Mesothelial cell of epicardium (in vitro differentiated cells): ENCODE measurements around the gene EFEMP1. TPM values are rescaled to one million over a fixed set of nuclear protein-coding genes. Genes with fewer than 3 reads are reported as not detected.

ENCODE experiments used
- DNase-seq, 2 experiments: peaks; one replicate each; pipeline ENCODE4 v3.0.0; 2021; ENCODE audit warnings: low spot score in 2 of 2; ENCODE audit not compliant: unreplicated experiment in 2 of 2
- H3K27ac Mint-ChIP-seq: 2 replicates; pipeline ENCODE4 v1.8.0; 2021; ENCODE audit warnings: mixed read lengths
- H3K27me3 Mint-ChIP-seq: 2 replicates; pipeline ENCODE4 v1.8.0; 2021; ENCODE audit warnings: low read depth, mixed read lengths
- H3K36me3 Mint-ChIP-seq: 2 replicates; pipeline ENCODE4 v1.8.0; 2021; ENCODE audit warnings: mixed read lengths
- H3K4me1 Mint-ChIP-seq: 2 replicates; pipeline ENCODE4 v1.8.0; 2021; ENCODE audit warnings: mixed read lengths
- H3K4me3 Mint-ChIP-seq: 2 replicates; pipeline ENCODE4 v1.8.0; 2021; ENCODE audit warnings: mild to moderate bottlenecking, moderate library complexity, mixed read lengths
- H3K9me3 Mint-ChIP-seq: 2 replicates; pipeline ENCODE4 v1.8.0; 2021; ENCODE audit warnings: mixed read lengths
- total RNA-seq: library from RNA; stranded (reverse); gene quantifications from 3 replicates; pipeline ENCODE4 v1.2.1, GENCODE V29; 2021
- TF ChIP-seq, protein P1 (sequence below): fragments of 200-600 bp; sonication (generic); IDR thresholded peaks from one replicate; pipeline ENCODE4 v1.5.0; 2021; ENCODE audit warnings: antibody characterized with exemption; ENCODE audit not compliant: unreplicated experiment

Gene EFEMP1
- total RNA-seq, 1 donor from 2014 or later: 38.1 TPM

DNA sequence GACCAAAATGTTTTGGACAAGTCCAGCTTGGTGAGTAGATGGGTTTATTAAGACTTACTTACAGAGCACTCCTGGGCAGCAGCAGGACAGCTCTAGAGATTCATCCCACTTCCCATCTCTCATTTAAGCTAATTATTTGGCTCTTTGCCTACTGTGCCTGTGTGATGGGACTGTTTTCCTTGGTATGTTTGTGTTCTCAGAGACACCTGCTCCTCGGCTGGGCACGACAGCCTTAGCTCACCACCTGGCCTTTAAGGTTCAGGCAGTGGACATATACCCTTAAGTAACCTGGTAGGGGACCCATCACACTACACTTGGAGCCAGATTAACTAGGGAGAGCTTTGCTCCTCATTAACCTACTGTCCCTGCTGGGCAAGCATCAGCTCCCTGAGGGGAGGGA, 41.7 kb upstream of the EFEMP1 start:
- Mint-ChIP-seq H3K4me3 (no peak overlapping the region), H3K9me3 (peaks cover 3% of the 10 kb centered on the region), H3K27ac (no peak overlapping the region), H3K36me3 (no peaks in the 10 kb centered on the region), H3K27me3 (peaks cover 12% of the 10 kb centered on the region), H3K4me1 (peaks cover 19% of the 10 kb centered on the region)
- TF ChIP-seq, protein P1, sequence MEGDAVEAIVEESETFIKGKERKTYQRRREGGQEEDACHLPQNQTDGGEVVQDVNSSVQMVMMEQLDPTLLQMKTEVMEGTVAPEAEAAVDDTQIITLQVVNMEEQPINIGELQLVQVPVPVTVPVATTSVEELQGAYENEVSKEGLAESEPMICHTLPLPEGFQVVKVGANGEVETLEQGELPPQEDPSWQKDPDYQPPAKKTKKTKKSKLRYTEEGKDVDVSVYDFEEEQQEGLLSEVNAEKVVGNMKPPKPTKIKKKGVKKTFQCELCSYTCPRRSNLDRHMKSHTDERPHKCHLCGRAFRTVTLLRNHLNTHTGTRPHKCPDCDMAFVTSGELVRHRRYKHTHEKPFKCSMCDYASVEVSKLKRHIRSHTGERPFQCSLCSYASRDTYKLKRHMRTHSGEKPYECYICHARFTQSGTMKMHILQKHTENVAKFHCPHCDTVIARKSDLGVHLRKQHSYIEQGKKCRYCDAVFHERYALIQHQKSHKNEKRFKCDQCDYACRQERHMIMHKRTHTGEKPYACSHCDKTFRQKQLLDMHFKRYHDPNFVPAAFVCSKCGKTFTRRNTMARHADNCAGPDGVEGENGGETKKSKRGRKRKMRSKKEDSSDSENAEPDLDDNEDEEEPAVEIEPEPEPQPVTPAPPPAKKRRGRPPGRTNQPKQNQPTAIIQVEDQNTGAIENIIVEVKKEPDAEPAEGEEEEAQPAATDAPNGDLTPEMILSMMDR: no peak
- DNase-seq: no peak

DNA sequence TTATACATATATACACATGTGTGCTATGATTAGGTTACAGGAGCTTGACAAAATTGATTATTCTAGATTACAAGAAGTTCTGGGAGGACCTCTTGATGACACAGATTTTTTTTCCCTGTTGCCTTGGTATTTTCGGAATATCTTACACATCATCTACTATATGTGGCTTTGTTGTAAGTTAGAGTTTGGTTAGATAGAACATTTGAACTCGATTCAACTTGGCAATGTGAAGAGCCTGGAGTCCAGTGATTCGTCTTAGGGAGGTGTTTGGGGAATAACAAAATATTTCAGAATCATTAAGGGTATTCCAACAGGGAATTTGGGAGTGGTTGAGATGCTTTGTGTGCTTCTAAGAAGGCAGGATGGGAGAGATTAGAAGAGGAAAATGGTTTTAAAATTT, 39.3 kb upstream of the EFEMP1 start:
- Mint-ChIP-seq H3K9me3 (peaks cover 3% of the 10 kb centered on the region), H3K4me1 (peaks cover 30% of the 10 kb centered on the region), H3K4me3 (no peak overlapping the region), H3K36me3 (no peaks in the 10 kb centered on the region), H3K27me3 (peaks cover 13% of the 10 kb centered on the region), H3K27ac (no peak overlapping the region)
- DNase-seq: no peak
- TF ChIP-seq, protein P1: no peak

DNA sequence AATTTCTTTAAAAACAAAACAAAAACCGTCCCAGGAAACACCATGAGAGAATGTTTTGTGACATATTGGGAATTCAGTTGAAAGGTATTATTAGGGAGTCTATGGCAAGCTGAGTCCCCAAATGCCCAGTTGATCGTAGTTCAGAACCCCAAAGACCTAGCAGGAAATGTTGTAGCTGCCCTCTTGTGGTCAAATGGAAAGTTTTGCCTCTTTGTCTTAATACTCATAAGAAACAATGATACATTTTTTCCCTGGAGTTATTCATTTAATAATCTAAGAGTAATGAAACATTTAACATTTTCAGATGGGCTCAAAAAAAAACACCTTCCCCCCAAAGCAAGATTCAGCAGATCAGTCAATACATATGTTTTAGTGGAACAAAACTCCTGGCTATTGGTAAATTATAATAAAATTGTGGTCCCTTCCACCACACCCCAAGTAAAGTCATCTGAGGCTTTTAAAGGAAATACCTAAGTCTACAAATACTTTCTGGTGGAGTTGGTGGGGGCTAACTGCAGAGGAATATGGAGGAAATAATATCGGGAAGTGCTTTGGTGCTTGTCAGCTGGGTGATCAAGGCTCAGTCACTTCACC, 37.8 kb upstream of the EFEMP1 start:
- Mint-ChIP-seq H3K36me3 (no peaks in the 10 kb centered on the region), H3K9me3 (peaks cover 3% of the 10 kb centered on the region), H3K27me3 (peaks cover 16% of the 10 kb centered on the region), H3K27ac (peak overlapping the region; percentile 14), H3K4me1 (peaks cover 30% of the 10 kb centered on the region), H3K4me3 (no peak overlapping the region)
- no peak for DNase-seq
- TF ChIP-seq, protein P1: peak; percentile 62

DNA sequence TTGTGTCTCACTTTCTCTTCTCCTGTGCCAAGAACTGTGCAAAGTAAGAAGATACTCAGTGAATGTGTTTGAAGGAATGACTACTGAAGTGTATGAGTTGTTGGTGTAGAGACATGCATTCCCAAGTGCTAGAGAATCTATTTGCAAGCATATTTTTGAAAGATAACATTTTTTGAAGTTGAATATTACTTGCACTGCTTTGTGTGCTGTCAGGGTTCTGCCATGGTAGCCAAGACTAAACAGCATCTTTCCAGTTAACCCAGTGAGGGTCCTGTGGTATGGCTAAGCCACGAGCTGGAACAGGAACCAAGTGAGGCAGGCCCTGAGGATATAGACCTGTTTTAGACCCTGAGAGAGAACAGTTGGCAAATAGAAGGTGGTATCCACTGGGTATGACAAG, 35.2 kb upstream of the EFEMP1 start:
- TF ChIP-seq, protein P1: no peak
- H3K27ac Mint-ChIP-seq: peak overlapping the region; percentile 43
- H3K27me3 Mint-ChIP-seq: peaks cover 16% of the 10 kb centered on the region
- no peaks in the 10 kb centered on the region for H3K36me3 Mint-ChIP-seq
- H3K9me3 Mint-ChIP-seq: peaks cover 3% of the 10 kb centered on the region
- no peak overlapping the region for H3K4me3 Mint-ChIP-seq
- peaks cover 22% of the 10 kb centered on the region for H3K4me1 Mint-ChIP-seq
- DNase-seq: no peak

DNA sequence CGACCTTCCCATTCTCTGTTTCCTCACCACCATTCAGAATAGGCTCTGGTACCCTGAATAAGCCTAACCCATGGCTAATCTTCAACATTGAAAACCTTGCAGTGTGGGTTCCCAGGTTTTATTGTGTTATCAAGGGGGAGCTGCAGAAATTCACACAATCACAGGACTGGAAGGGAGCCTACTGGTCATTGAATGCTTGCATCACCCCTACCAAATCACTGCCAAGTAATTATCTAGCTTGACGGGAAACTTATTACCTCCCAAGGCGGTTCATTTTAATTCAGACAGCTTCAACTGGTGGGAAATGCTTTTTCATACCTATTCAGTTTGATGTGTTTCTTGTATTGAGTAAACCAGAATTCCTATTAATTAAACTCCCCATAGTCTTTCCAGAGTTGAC, 33.6 kb upstream of the EFEMP1 start:
- Mint-ChIP-seq H3K36me3 (no peaks in the 10 kb centered on the region), H3K9me3 (no peaks in the 10 kb centered on the region), H3K27ac (no peak overlapping the region), H3K4me3 (no peak overlapping the region), H3K27me3 (peaks cover 15% of the 10 kb centered on the region), H3K4me1 (peaks cover 22% of the 10 kb centered on the region)
- TF ChIP-seq, protein P1: no peak
- DNase-seq: no peak
